ENCODE measurements around the gene TTC19.
A peak's percentile ranks its signal among the peaks of the same experiment; 100 is the strongest.

- TF ChIP-seq POLR2A (IDR thresholded peaks at IDR 0.05) (peak in 2 of 4 donors; percentile 68 to 76), CTCF (IDR thresholded peaks at IDR 0.05) (peak in 1 of 7 experiments; percentile 37)
Measured at GRCh38 chr17:15999141-15999973, at the start of gene TTC19, which contains the start of gene ZSWIM7.
